ENCODE results near the gene ATXN1.

The ATXN1 gene

GRCh38 chr6:16438718-16439591 lies 322.3 kb downstream of the ATXN1 start:
- Histone ChIP-seq H3K27me3 (no peaks in the 10 kb centered on the region), H3K9me3 (no peaks in the 10 kb centered on the region), H3K4me3 (ENCODE audit: low read depth, low read length) (no peak overlapping the region), H3K4me1 (no peaks in the 10 kb centered on the region), H3K36me3 (no peaks in the 10 kb centered on the region)
- TF ChIP-seq, protein P1, sequence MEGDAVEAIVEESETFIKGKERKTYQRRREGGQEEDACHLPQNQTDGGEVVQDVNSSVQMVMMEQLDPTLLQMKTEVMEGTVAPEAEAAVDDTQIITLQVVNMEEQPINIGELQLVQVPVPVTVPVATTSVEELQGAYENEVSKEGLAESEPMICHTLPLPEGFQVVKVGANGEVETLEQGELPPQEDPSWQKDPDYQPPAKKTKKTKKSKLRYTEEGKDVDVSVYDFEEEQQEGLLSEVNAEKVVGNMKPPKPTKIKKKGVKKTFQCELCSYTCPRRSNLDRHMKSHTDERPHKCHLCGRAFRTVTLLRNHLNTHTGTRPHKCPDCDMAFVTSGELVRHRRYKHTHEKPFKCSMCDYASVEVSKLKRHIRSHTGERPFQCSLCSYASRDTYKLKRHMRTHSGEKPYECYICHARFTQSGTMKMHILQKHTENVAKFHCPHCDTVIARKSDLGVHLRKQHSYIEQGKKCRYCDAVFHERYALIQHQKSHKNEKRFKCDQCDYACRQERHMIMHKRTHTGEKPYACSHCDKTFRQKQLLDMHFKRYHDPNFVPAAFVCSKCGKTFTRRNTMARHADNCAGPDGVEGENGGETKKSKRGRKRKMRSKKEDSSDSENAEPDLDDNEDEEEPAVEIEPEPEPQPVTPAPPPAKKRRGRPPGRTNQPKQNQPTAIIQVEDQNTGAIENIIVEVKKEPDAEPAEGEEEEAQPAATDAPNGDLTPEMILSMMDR (IDR thresholded peaks at IDR 0.05; ENCODE audit: low read depth, low read length) = no peak
- no peak for DNase-seq

GRCh38 chr6:16437984-16438383 lies 323.3 kb downstream of the ATXN1 start:
- no peaks in the 10 kb centered on the region for H3K36me3 ChIP-seq
- no peak for DNase-seq
- no peak overlapping the region for H3K4me3 ChIP-seq (ENCODE audit: low read depth, low read length)
- TF ChIP-seq, protein P1 (IDR thresholded peaks at IDR 0.05; ENCODE audit: low read depth, low read length) = no peak
- H3K9me3 ChIP-seq = no peaks in the 10 kb centered on the region
- H3K4me1 ChIP-seq = no peaks in the 10 kb centered on the region
- H3K27me3 ChIP-seq = no peaks in the 10 kb centered on the region

GRCh38 chr6:16437095-16437494 lies 324.2 kb downstream of the ATXN1 start:
- TF ChIP-seq, protein P1 (IDR thresholded peaks at IDR 0.05; ENCODE audit: low read depth, low read length) = no peak
- no peaks in the 10 kb centered on the region for H3K4me1 ChIP-seq
- no peaks in the 10 kb centered on the region for H3K9me3 ChIP-seq
- H3K27me3 ChIP-seq = no peaks in the 10 kb centered on the region
- no peak for DNase-seq
- H3K4me3 ChIP-seq (ENCODE audit: low read depth, low read length) = no peak overlapping the region
- no peaks in the 10 kb centered on the region for H3K36me3 ChIP-seq

- Histone ChIP-seq H3K4me3 (ENCODE audit: low read depth, low read length) (no peak overlapping the region), H3K36me3 (no peaks in the 10 kb centered on the region), H3K9me3 (no peaks in the 10 kb centered on the region), H3K4me1 (no peaks in the 10 kb centered on the region), H3K27me3 (no peaks in the 10 kb centered on the region)
- TF ChIP-seq, protein P1 (IDR thresholded peaks at IDR 0.05; ENCODE audit: low read depth, low read length) = no peak
- no peak for DNase-seq
These were observed 324.7 kb downstream of the ATXN1 start for GRCh38 chr6:16436550-16436949.

- H3K4me3 ChIP-seq (ENCODE audit: low read depth, low read length) = no peak overlapping the region
- DNase-seq = no peak
- H3K4me1 ChIP-seq = no peaks in the 10 kb centered on the region
- H3K27me3 ChIP-seq = no peaks in the 10 kb centered on the region
- no peaks in the 10 kb centered on the region for H3K36me3 ChIP-seq
- H3K9me3 ChIP-seq = no peaks in the 10 kb centered on the region
- TF ChIP-seq, protein P1 (IDR thresholded peaks at IDR 0.05; ENCODE audit: low read depth, low read length) = no peak
These were observed 326.4 kb downstream of the ATXN1 start for GRCh38 chr6:16434885-16435284.

DNA sequence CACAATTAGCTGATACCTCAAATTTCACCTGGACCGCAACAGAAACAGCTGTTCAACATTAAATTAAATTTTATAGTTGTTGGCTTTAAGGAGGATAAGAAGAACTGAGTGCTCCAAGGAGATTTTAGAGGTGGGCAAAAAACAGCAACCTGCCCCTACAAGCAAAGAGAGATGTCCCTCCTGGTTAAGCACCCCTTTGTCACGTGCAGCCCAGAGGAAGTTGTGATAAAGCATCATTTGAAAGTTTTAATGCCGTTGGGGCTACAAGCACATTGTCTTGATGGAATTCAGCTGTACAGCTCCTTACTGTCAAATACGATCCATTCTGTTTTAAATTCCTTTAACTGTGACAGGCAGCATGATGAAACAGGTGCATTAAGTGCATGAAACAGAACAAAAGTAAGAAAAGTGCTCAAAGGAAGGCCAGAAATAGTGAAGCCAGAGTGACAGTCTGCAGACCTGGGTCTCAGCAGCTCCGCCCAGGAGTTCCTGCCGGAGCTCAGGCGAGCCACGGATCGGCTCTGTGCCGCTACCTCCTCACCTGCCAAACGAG lies 327.8 kb downstream of the ATXN1 start:
- Histone ChIP-seq H3K27me3 (no peaks in the 10 kb centered on the region), H3K4me3 (ENCODE audit: low read depth, low read length) (no peak overlapping the region), H3K9me3 (no peaks in the 10 kb centered on the region), H3K36me3 (no peaks in the 10 kb centered on the region), H3K4me1 (no peaks in the 10 kb centered on the region)
- DNase-seq = no peak
- TF ChIP-seq, protein P1 (IDR thresholded peaks at IDR 0.05; ENCODE audit: low read depth, low read length) = no peak
